ENCODE data around the gene SLC13A2. TPM values are rescaled to one million over a fixed set of nuclear protein-coding genes. Genes with fewer than 3 reads are reported as not detected.

The SLC13A2 gene
- total and polyA plus RNA-seq, 2 experiments from 2014 or later: not detected

DNA sequence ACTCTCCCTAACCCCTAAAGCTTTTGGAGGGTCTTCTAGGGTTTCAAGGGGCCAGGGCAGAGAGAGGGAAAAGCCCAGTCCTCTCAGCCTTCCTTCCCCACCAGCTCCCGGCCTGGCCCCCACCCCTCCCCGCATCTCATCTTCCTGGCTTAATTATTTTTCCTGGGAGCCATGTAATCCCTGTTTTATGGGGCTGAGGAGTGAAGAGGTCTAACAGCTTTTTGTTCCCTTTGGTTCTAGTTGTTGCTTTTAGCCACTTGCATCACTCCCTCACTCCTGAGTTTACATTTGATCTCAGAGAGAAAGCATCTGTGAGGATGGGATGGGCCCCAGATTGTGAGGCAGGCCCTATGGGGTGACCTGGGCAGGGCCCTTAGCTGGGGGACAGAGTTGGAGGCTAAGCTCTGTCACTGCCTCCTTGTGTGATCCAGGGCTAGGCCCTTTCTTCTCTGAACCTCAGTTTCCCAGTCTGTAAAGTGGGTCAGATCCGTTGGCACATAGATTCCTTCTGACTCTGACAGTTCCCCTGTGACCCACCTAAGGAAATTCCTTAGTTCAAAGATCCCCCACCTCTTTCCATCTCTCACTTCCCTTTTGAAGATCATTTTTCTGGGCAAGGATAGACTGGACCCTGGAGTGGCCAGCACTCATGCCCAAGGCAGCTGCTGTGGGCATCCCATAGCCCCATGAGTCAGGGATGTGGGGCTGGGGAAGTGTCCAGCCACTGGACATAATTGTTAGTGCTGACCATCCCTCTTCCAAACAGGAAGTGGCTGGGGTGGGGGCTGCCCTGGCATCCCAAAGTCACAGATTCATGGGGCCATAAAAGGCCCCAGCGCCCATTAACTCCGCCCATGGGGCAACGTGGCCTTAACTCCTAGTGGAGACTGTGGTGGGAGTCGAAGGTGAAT is 58.9 kb downstream of the SLC13A2 start:
- Histone ChIP-seq H3K79me2 (replicated peaks; ENCODE audit: insufficient read depth) (no peaks in the 10 kb centered on the region), H3K36me3 (ENCODE audit: insufficient read depth) (no peaks in the 10 kb centered on the region), H3K27me3 (ENCODE audit: insufficient read depth) (no peaks in the 10 kb centered on the region), H3K4me3 (no peak overlapping the region), H2AFZ (no peak overlapping the region), H3F3A (replicated peaks; ENCODE audit: low read depth) (no peaks in the 10 kb centered on the region), H3K4me1 (ENCODE audit: insufficient read depth) (no peaks in the 10 kb centered on the region; the same call in 1 of the 2 replicates), H4K20me1 (replicated peaks; ENCODE audit: insufficient read depth) (no peaks in the 10 kb centered on the region), H3K9me2 (ENCODE audit: insufficient read depth) (no peaks in the 10 kb centered on the region), H3K27ac (ENCODE audit: low read depth) (no peak overlapping the region), H3K4me2 (no peak overlapping the region)
- 0 out of 3 replicates have a peak, but pooled peaks cover 3% of the 10 kb centered on the region for H3K4me1 Mint-ChIP-seq
- TF ChIP-seq ZNF114 (CRISPR knock-in tag; IDR thresholded peaks at IDR 0.05) (no peak), NANOG (IDR thresholded peaks at IDR 0.05; ENCODE audit: borderline replicate concordance) (no peak), CREB1 (CRISPR knock-in tag; IDR thresholded peaks at IDR 0.05; ENCODE audit: low read depth) (no peak), STAT1 (IDR thresholded peaks at IDR 0.05; ENCODE audit: unreplicated experiment) (no peak), POLR2AphosphoS5 (IDR thresholded peaks at IDR 0.05; ENCODE audit: low read depth) (no peak), JUNB (IDR thresholded peaks at IDR 0.05; ENCODE audit: unreplicated experiment) (no peak)
- TF ChIP-seq, protein P1, sequence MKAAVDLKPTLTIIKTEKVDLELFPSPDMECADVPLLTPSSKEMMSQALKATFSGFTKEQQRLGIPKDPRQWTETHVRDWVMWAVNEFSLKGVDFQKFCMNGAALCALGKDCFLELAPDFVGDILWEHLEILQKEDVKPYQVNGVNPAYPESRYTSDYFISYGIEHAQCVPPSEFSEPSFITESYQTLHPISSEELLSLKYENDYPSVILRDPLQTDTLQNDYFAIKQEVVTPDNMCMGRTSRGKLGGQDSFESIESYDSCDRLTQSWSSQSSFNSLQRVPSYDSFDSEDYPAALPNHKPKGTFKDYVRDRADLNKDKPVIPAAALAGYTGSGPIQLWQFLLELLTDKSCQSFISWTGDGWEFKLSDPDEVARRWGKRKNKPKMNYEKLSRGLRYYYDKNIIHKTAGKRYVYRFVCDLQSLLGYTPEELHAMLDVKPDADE (IDR thresholded peaks at IDR 0.05): no peak
- TF ChIP-seq, protein P2, sequence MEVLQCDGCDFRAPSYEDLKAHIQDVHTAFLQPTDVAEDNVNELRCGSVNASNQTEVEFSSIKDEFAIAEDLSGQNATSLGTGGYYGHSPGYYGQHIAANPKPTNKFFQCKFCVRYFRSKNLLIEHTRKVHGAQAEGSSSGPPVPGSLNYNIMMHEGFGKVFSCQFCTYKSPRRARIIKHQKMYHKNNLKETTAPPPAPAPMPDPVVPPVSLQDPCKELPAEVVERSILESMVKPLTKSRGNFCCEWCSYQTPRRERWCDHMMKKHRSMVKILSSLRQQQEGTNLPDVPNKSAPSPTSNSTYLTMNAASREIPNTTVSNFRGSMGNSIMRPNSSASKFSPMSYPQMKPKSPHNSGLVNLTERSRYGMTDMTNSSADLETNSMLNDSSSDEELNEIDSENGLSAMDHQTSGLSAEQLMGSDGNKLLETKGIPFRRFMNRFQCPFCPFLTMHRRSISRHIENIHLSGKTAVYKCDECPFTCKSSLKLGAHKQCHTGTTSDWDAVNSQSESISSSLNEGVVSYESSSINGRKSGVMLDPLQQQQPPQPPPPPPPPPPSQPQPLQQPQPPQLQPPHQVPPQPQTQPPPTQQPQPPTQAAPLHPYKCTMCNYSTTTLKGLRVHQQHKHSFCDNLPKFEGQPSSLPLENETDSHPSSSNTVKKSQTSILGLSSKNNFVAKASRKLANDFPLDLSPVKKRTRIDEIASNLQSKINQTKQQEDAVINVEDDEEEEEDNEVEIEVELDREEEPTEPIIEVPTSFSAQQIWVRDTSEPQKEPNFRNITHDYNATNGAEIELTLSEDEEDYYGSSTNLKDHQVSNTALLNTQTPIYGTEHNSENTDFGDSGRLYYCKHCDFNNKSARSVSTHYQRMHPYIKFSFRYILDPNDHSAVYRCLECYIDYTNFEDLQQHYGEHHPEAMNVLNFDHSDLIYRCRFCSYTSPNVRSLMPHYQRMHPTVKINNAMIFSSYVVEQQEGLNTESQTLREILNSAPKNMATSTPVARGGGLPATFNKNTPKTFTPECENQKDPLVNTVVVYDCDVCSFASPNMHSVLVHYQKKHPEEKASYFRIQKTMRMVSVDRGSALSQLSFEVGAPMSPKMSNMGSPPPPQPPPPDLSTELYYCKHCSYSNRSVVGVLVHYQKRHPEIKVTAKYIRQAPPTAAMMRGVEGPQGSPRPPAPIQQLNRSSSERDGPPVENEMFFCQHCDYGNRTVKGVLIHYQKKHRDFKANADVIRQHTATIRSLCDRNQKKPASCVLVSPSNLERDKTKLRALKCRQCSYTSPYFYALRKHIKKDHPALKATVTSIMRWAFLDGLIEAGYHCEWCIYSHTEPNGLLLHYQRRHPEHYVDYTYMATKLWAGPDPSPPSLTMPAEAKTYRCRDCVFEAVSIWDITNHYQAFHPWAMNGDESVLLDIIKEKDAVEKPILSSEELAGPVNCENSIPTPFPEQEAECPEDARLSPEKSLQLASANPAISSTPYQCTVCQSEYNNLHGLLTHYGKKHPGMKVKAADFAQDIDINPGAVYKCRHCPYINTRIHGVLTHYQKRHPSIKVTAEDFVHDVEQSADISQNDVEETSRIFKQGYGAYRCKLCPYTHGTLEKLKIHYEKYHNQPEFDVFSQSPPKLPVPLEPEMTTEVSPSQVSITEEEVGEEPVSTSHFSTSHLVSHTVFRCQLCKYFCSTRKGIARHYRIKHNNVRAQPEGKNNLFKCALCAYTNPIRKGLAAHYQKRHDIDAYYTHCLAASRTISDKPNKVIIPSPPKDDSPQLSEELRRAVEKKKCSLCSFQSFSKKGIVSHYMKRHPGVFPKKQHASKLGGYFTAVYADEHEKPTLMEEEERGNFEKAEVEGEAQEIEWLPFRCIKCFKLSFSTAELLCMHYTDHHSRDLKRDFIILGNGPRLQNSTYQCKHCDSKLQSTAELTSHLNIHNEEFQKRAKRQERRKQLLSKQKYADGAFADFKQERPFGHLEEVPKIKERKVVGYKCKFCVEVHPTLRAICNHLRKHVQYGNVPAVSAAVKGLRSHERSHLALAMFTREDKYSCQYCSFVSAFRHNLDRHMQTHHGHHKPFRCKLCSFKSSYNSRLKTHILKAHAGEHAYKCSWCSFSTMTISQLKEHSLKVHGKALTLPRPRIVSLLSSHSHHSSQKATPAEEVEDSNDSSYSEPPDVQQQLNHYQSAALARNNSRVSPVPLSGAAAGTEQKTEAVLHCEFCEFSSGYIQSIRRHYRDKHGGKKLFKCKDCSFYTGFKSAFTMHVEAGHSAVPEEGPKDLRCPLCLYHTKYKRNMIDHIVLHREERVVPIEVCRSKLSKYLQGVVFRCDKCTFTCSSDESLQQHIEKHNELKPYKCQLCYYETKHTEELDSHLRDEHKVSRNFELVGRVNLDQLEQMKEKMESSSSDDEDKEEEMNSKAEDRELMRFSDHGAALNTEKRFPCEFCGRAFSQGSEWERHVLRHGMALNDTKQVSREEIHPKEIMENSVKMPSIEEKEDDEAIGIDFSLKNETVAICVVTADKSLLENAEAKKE (CRISPR knock-in tag; IDR thresholded peaks at IDR 0.05): no peak
- TF ChIP-seq, protein P3, sequence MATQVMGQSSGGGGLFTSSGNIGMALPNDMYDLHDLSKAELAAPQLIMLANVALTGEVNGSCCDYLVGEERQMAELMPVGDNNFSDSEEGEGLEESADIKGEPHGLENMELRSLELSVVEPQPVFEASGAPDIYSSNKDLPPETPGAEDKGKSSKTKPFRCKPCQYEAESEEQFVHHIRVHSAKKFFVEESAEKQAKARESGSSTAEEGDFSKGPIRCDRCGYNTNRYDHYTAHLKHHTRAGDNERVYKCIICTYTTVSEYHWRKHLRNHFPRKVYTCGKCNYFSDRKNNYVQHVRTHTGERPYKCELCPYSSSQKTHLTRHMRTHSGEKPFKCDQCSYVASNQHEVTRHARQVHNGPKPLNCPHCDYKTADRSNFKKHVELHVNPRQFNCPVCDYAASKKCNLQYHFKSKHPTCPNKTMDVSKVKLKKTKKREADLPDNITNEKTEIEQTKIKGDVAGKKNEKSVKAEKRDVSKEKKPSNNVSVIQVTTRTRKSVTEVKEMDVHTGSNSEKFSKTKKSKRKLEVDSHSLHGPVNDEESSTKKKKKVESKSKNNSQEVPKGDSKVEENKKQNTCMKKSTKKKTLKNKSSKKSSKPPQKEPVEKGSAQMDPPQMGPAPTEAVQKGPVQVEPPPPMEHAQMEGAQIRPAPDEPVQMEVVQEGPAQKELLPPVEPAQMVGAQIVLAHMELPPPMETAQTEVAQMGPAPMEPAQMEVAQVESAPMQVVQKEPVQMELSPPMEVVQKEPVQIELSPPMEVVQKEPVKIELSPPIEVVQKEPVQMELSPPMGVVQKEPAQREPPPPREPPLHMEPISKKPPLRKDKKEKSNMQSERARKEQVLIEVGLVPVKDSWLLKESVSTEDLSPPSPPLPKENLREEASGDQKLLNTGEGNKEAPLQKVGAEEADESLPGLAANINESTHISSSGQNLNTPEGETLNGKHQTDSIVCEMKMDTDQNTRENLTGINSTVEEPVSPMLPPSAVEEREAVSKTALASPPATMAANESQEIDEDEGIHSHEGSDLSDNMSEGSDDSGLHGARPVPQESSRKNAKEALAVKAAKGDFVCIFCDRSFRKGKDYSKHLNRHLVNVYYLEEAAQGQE (IDR thresholded peaks at IDR 0.05; ENCODE audit: unreplicated experiment): no peak
- DNase-seq (ENCODE audit: low spot score) (no peak), ATAC-seq (no peak)
- no peaks in the 10 kb centered on the region for H3K36me3 Mint-ChIP-seq (ENCODE audit: low read depth)
- no peak overlapping the region for H3K4me3 Mint-ChIP-seq
- H3K27me3 Mint-ChIP-seq (ENCODE audit: insufficient read depth, low read depth, poor library complexity): peaks cover 10% of the 10 kb centered on the region
- no peaks in the 10 kb centered on the region; the same call in 2 of the 3 replicates for H3K9me3 Mint-ChIP-seq
- H3K27ac Mint-ChIP-seq: no peak overlapping the region

Data from GM23338 (cell line).